GM23248 (cell line): Measurements from ENCODE around the gene LMX1B.
"Not testable (repeated sequence)": the region's sequence is repeated elsewhere in the genome, so short reads cannot be mapped to it uniquely, and the experiment has no call there.

Source experiments
- EZH2 ChIP-seq: fragments of 200-600 bp; sonication (generic); IDR thresholded peaks from 2 replicates; pipeline ENCODE4 v1.6.1; 2018; ENCODE audit warnings: antibody characterized with exemption, mild to moderate bottlenecking; ENCODE audit not compliant: insufficient read depth, poor library complexity, severe bottlenecking
- EZH2phosphoT487 ChIP-seq: fragments of 200-600 bp; sonication (generic); IDR thresholded peaks from 2 replicates; pipeline ENCODE4 v1.6.1; 2018; ENCODE audit warnings: antibody characterized with exemption, moderate library complexity, mild to moderate bottlenecking, low read depth; ENCODE audit not compliant: insufficient read depth

GRCh38 chr9:126728210-126728609 lies 114.5 kb downstream of the LMX1B start:
- TF ChIP-seq EZH2, EZH2phosphoT487: not testable (repeated sequence)
